Cardiac septum (tissue), 1 donor: ENCODE results near the gene PCARE. TPM values are rescaled to one million over a fixed set of nuclear protein-coding genes. Genes with fewer than 3 reads are reported as not detected.

Experiments
- DNase-seq: peaks from one replicate; pipeline ENCODE4 v3.0.0-alpha.2; 2020; ENCODE audit warnings: low spot score
- intact Hi-C: fragments of 100-400 bp; cut with DNase I; formaldehyde crosslinking; loops from one replicate; pipeline ENCODE4 v1.14.0; 2022
- total RNA-seq: library from RNA; stranded (reverse); fragmentation: NEBNext Ultra II Directional; extraction: Animal tissue kit (Norgen Biotek cat#: 25700); gene quantifications from one replicate; pipeline ENCODE4 v1.2.1, GENCODE V29; 2021
- donor health status: DM: no; HTN: no; CAD: no.

PCARE gene
- total RNA-seq, 1 donor from 2014 or later = 0.11 TPM

- no peak for DNase-seq
- intact Hi-C loops = no loop called here
These were observed 9.1 kb downstream of the PCARE start for GRCh38 chr2:29065068-29065811.

GRCh38 chr2:29064746-29065067, 9.6 kb downstream of the PCARE start:
- intact Hi-C loops = no loop called here

GRCh38 chr2:29064346-29064715, 10.0 kb downstream of the PCARE start:
- no peak for DNase-seq
- intact Hi-C loops = no loop called here

More at GRCh38 chr2:29064746-29065067, 9.6 kb downstream of the PCARE start:
- no peak for DNase-seq

- intact Hi-C loops = no loop called here
- no peak for DNase-seq
These were observed 10.5 kb downstream of the PCARE start for GRCh38 chr2:29063646-29064345.

- intact Hi-C loops = no loop called here
- no peak for DNase-seq
These were observed 11.3 kb downstream of the PCARE start for GRCh38 chr2:29063056-29063455.

- intact Hi-C loops = no loop called here
- DNase-seq = peak; percentile 56
These were observed 12.0 kb downstream of the PCARE start for GRCh38 chr2:29062371-29062770.

- intact Hi-C loops = no loop called here
- DNase-seq = peak; percentile 10
These were observed 12.7 kb downstream of the PCARE start for GRCh38 chr2:29061616-29062015.

- peak; percentile 24 for DNase-seq
These were observed 13.1 kb downstream of the PCARE start for GRCh38 chr2:29061176-29061575.

GRCh38 chr2:29060441-29060840, 13.9 kb downstream of the PCARE start:
- intact Hi-C loops = no loop called here
- DNase-seq = no peak

More at GRCh38 chr2:29061176-29061575, 13.1 kb downstream of the PCARE start:
- intact Hi-C loops = no loop called here

- DNase-seq = no peak
- intact Hi-C loops = no loop called here
These were observed 14.7 kb downstream of the PCARE start for GRCh38 chr2:29059624-29060023.

GRCh38 chr2:29057006-29057405, 17.3 kb downstream of the PCARE start:
- intact Hi-C loops = no loop called here
- DNase-seq = no peak

GRCh38 chr2:29056452-29056851, 17.9 kb downstream of the PCARE start:
- intact Hi-C loops = no loop called here
- no peak for DNase-seq

GRCh38 chr2:29055601-29056000, 18.7 kb downstream of the PCARE start:
- no peak for DNase-seq
- intact Hi-C loops = no loop called here

GRCh38 chr2:29054430-29054829, 19.9 kb downstream of the PCARE start:
- DNase-seq = peak; percentile 7
- intact Hi-C loops = no loop called here

- no peak for DNase-seq
- intact Hi-C loops = no loop called here
These were observed 20.5 kb downstream of the PCARE start for GRCh38 chr2:29053670-29054400.

- no peak for DNase-seq
- intact Hi-C loops = no loop called here
These were observed 21.1 kb downstream of the PCARE start for GRCh38 chr2:29053223-29053622.

GRCh38 chr2:29052807-29053206, 21.5 kb downstream of the PCARE start:
- intact Hi-C loops = no loop called here

GRCh38 chr2:29051730-29052129, 22.6 kb downstream of the PCARE start:
- no peak for DNase-seq
- intact Hi-C loops = no loop called here

More at GRCh38 chr2:29052807-29053206, 21.5 kb downstream of the PCARE start:
- no peak for DNase-seq

GRCh38 chr2:29050591-29050990, 23.7 kb downstream of the PCARE start:
- DNase-seq = no peak

GRCh38 chr2:29047083-29047845, 27.1 kb downstream of the PCARE start:
- intact Hi-C loops = no loop called here
- no peak for DNase-seq

More at GRCh38 chr2:29050591-29050990, 23.7 kb downstream of the PCARE start:
- intact Hi-C loops = no loop called here
